Keratinocyte (primary cell): ENCODE measurements around the gene FCHO2. TPM values are rescaled to one million over a fixed set of nuclear protein-coding genes. Genes with fewer than 3 reads are reported as not detected.

Experiments used
- DNase-seq: peaks from one replicate; pipeline ENCODE4 v3.0.0-alpha.2; 2011; ENCODE audit warnings: low read depth, missing footprints, low spot score
- FAIRE-seq: peaks from 2 replicates; lab custom pipeline; 2011; peaks lifted over from hg19 to GRCh38; lab: Jason Lieb, UNC
- H2AFZ ChIP-seq: 2 replicates; pipeline ENCODE4 v1.6.0; 2012; ENCODE audit warnings: low read length, control low read depth, inconsistent platforms; ENCODE audit not compliant: control insufficient read depth
- H3K27ac ChIP-seq: 2 replicates; pipeline ENCODE4 v1.5.1; 2011; ENCODE audit warnings: low read length; ENCODE audit not compliant: control insufficient read depth, insufficient read depth
- H3K27me3 ChIP-seq: 3 replicates; pipeline ENCODE4 v1.6.0; 2011; ENCODE audit warnings: low read length; ENCODE audit not compliant: control insufficient read depth, insufficient read depth; ENCODE audit errors: extremely low read depth
- H3K36me3 ChIP-seq, 2 experiments: 2 replicates in 1 of 2; 3 replicates in 1 of 2; pipeline ENCODE4 v1.5.1; 2011; ENCODE audit warnings: low read length in 2 of 2, mild to moderate bottlenecking in 1 of 2; ENCODE audit not compliant: control insufficient read depth in 2 of 2, insufficient read depth in 2 of 2; ENCODE audit errors: extremely low read depth in 1 of 2
- H3K4me1 ChIP-seq: 3 replicates; pipeline ENCODE4 v1.5.1; 2011; ENCODE audit warnings: low read length; ENCODE audit not compliant: control insufficient read depth, insufficient read depth; ENCODE audit errors: extremely low read depth
- H3K4me2 ChIP-seq: 3 replicates; pipeline ENCODE4 v1.6.0; 2011; ENCODE audit warnings: low read depth, low read length; ENCODE audit not compliant: control insufficient read depth, insufficient read depth; ENCODE audit errors: extremely low read depth
- H3K4me3 ChIP-seq, 3 experiments: fragments of 200-600 bp in 1 of 3; sonication (generic) in 1 of 3; 2 replicates in 2 of 3; 3 replicates in 1 of 3; pipeline ENCODE4 v1.5.1; 2011 to 2016; ENCODE audit warnings: low read length in 3 of 3, mild to moderate bottlenecking in 3 of 3, control low read depth in 2 of 3, inconsistent platforms in 1 of 3, low read depth in 1 of 3, mixed read lengths in 1 of 3, mixed run types in 1 of 3, moderate library complexity in 1 of 3; ENCODE audit not compliant: control insufficient read depth in 2 of 3, insufficient read depth in 2 of 3; ENCODE audit errors: extremely low read depth in 1 of 3
- H3K79me2 ChIP-seq: 2 replicates; pipeline ENCODE4 v1.6.0; 2012; ENCODE audit warnings: low read length; ENCODE audit not compliant: control insufficient read depth, insufficient read depth
- H3K9ac ChIP-seq: 3 replicates; pipeline ENCODE4 v1.6.0; 2011; ENCODE audit warnings: low read length; ENCODE audit not compliant: control insufficient read depth, insufficient read depth; ENCODE audit errors: extremely low read depth
- H3K9me1 ChIP-seq: 3 replicates; pipeline ENCODE4 v1.6.0; 2011; ENCODE audit warnings: low read length; ENCODE audit not compliant: control insufficient read depth, insufficient read depth; ENCODE audit errors: extremely low read depth
- H3K9me3 ChIP-seq: 2 replicates; pipeline ENCODE4 v1.5.1; 2012; ENCODE audit warnings: low read depth, low read length; ENCODE audit not compliant: control insufficient read depth
- H4K20me1 ChIP-seq: 3 replicates; pipeline ENCODE4 v1.6.0; 2011; ENCODE audit warnings: low read length; ENCODE audit not compliant: control insufficient read depth, insufficient read depth; ENCODE audit errors: extremely low read depth
- CTCF ChIP-seq, 3 experiments: IDR thresholded peaks in 1 of 3; conservative IDR thresholded peaks in 1 of 3; optimal IDR thresholded peaks in 1 of 3; 2 replicates in 2 of 3; 3 replicates in 1 of 3; pipeline versions ENCODE3 to v1.5.1; 2011; ENCODE audit warnings: low read length in 3 of 3, mild to moderate bottlenecking in 3 of 3, moderate library complexity in 2 of 3, control low read depth in 1 of 3, inconsistent platforms in 1 of 3; ENCODE audit not compliant: insufficient read depth in 2 of 3; ENCODE audit errors: extremely low read depth in 1 of 3
- EZH2 ChIP-seq: IDR thresholded peaks from one replicate; pipeline ENCODE4 v1.6.1; 2012; ENCODE audit warnings: inconsistent platforms, mild to moderate bottlenecking, low read length, moderate library complexity
- dilution Hi-C: fragments of 300-500 bp; cut with MboI; formaldehyde crosslinking; loops from one replicate; pipeline ENCODE4 v1.7.0; 2020; ENCODE audit warnings: low sequenced_read_pairs; ENCODE audit not compliant: extremely low pct_ligation_motif_present
- polyA plus RNA-seq, 5 experiments: library from polyadenylated mRNA; depleted of rRNA in 3 of 5; stranded (reverse) in 3 of 5; stranded (forward) in 1 of 5; unstranded in 1 of 5; fragments of >200 nt; gene quantifications; 1 replicate in 1 of 5; 2 replicates in 3 of 5; 3 replicates in 1 of 5; pipeline versions ENCODE4 v1.2.1 to v1.2.3, GENCODE V29; 2011 to 2012; ENCODE audit warnings: missing spikeins in 2 of 5, low read depth in 1 of 5, low replicate concordance in 1 of 5

Gene FCHO2
- polyA plus RNA-seq, 1 donor (not counting 4 experiments of a cell fraction or from before 2014, with no cell fraction given) = 10.6 TPM

GRCh38 chr5:73130811-73131210, 175.0 kb downstream of the FCHO2 start:
- no peak for FAIRE-seq

GRCh38 chr5:73131711-73132425, 176.0 kb downstream of the FCHO2 start:
- FAIRE-seq (no peak), DNase-seq (no peak)
- Histone ChIP-seq H3K4me2 (no peak overlapping the region), H3K9ac (no peak overlapping the region), H3K4me1 (no peaks in the 10 kb centered on the region), H3K27ac (no peak overlapping the region), H2AFZ (no peak overlapping the region), H3K79me2 (no peaks in the 10 kb centered on the region), H3K9me1 (no peaks in the 10 kb centered on the region), H3K27me3 (no peaks in the 10 kb centered on the region), H3K4me3 (no peak overlapping the region), H3K9me3 (no peaks in the 10 kb centered on the region), H4K20me1 (no peaks in the 10 kb centered on the region), H3K36me3 (peaks cover 4 to 5% of the 10 kb centered on the region in 2 experiments)
- dilution Hi-C loops = no loop called here
- no peak for TF ChIP-seq EZH2

More at GRCh38 chr5:73130811-73131210, 175.0 kb downstream of the FCHO2 start:
- Histone ChIP-seq H3K9ac (no peak overlapping the region), H4K20me1 (no peaks in the 10 kb centered on the region), H3K27ac (no peak overlapping the region), H2AFZ (no peak overlapping the region), H3K4me3 (no peak overlapping the region), H3K9me1 (no peaks in the 10 kb centered on the region), H3K27me3 (no peaks in the 10 kb centered on the region), H3K4me2 (no peak overlapping the region), H3K79me2 (no peaks in the 10 kb centered on the region), H3K36me3 (peaks cover 4 to 5% of the 10 kb centered on the region in 2 experiments), H3K4me1 (no peaks in the 10 kb centered on the region), H3K9me3 (no peaks in the 10 kb centered on the region)
- no peak for TF ChIP-seq CTCF (optimal IDR thresholded peaks at IDR 0.05 in 1 of 3, IDR thresholded peaks at IDR 0.05 in 1 of 3, conservative IDR thresholded peaks at IDR 0.05 in 1 of 3; ENCODE audit: extremely low read depth in 1 of 3, insufficient read depth in 2 of 3, low read length in 3 of 3)
- dilution Hi-C loops = no loop called here
- no peak for DNase-seq
